ENCODE measurements around the gene PSD4. TPM values are rescaled to one million over a fixed set of nuclear protein-coding genes. Genes with fewer than 3 reads are reported as not detected.

The PSD4 gene
- total and polyA plus RNA-seq, 4 donors = 20.9 to 48.1 (median 29.0) TPM

GRCh38 chr2:113203217-113203530 lies 29.4 kb downstream of the PSD4 start:
- ATAC-seq (ENCODE audit: insufficient read depth, low FRiP score) = no peak
- DNase-seq = no peak
- H3K4me3 ChIP-seq = no peak overlapping the region
- H3K36me3 ChIP-seq (ENCODE audit: control insufficient read depth in 4 of 4, insufficient read depth in 4 of 4, low read length in 4 of 4) = peaks cover 0 to 11% (median 0%) of the 10 kb centered on the region in 4 donors
- H3K4me1 ChIP-seq (ENCODE audit: control insufficient read depth in 5 of 5, insufficient read depth in 5 of 5, low read length in 5 of 5) = no peaks in the 10 kb centered on the region
- H3K9ac ChIP-seq (ENCODE audit: insufficient read depth in 1 of 2, low read length in 2 of 2) = no peak overlapping the region
- H3K9me3 ChIP-seq (ENCODE audit: control insufficient read depth in 4 of 4, insufficient read depth in 3 of 4, low read length in 3 of 4) = no peaks in the 10 kb centered on the region
- H3K27ac ChIP-seq (ENCODE audit: low read depth in 1 of 2, low read length in 1 of 2) = no peak overlapping the region
- no peak for TF ChIP-seq CTCF (IDR thresholded peaks at IDR 0.05; ENCODE audit: control extremely low read depth, extremely low read depth)
- H3K27me3 ChIP-seq (ENCODE audit: control insufficient read depth in 3 of 3, insufficient read depth in 3 of 3, low read length in 2 of 3) = no peaks in the 10 kb centered on the region

- ATAC-seq (ENCODE audit: insufficient read depth, low FRiP score) (peak; percentile 68), DNase-seq (peak; percentile 69 to 77 (median 76))
- 24 to 28% methylated on average over 5 of the region's 5 CpGs for WGBS, 2 donors
- peak; percentile 78 for TF ChIP-seq CTCF (IDR thresholded peaks at IDR 0.05; ENCODE audit: control extremely low read depth, extremely low read depth)
- Histone ChIP-seq H3K9me3 (ENCODE audit: control insufficient read depth in 4 of 4, insufficient read depth in 3 of 4, low read length in 3 of 4) (no peaks in the 10 kb centered on the region), H3K27ac (ENCODE audit: low read depth in 1 of 2, low read length in 1 of 2) (no peak overlapping the region), H3K4me1 (ENCODE audit: control insufficient read depth in 5 of 5, insufficient read depth in 5 of 5, low read length in 5 of 5) (peaks cover 0 to 3% (median 0%) of the 10 kb centered on the region in 5 donors), H3K27me3 (ENCODE audit: control insufficient read depth in 3 of 3, insufficient read depth in 3 of 3, low read length in 2 of 3) (no peaks in the 10 kb centered on the region), H3K9ac (ENCODE audit: insufficient read depth in 1 of 2, low read length in 2 of 2) (no peak overlapping the region), H3K4me3 (no peak overlapping the region), H3K36me3 (ENCODE audit: control insufficient read depth in 4 of 4, insufficient read depth in 4 of 4, low read length in 4 of 4) (peaks cover 0 to 11% (median 0%) of the 10 kb centered on the region in 4 donors)
Measured at GRCh38 chr2:113203901-113204519, 30.2 kb downstream of the PSD4 start.

- DNase-seq (no peak), ATAC-seq (ENCODE audit: insufficient read depth, low FRiP score) (no peak)
- no peak overlapping the region for H3K27ac ChIP-seq (ENCODE audit: low read depth in 1 of 2, low read length in 1 of 2)
- H3K36me3 ChIP-seq (ENCODE audit: control insufficient read depth in 4 of 4, insufficient read depth in 4 of 4, low read length in 4 of 4) = peaks cover 0 to 7% (median 0%) of the 10 kb centered on the region in 4 donors
- TF ChIP-seq CTCF (IDR thresholded peaks at IDR 0.05; ENCODE audit: control extremely low read depth, extremely low read depth) = no peak
- H3K4me3 ChIP-seq = no peak overlapping the region
- H3K4me1 ChIP-seq (ENCODE audit: control insufficient read depth in 5 of 5, insufficient read depth in 5 of 5, low read length in 5 of 5) = peaks cover 0 to 9% (median 4%) of the 10 kb centered on the region in 5 donors
- H3K9me3 ChIP-seq (ENCODE audit: control insufficient read depth in 4 of 4, insufficient read depth in 3 of 4, low read length in 3 of 4) = no peaks in the 10 kb centered on the region
- H3K27me3 ChIP-seq (ENCODE audit: control insufficient read depth in 3 of 3, insufficient read depth in 3 of 3, low read length in 2 of 3) = no peaks in the 10 kb centered on the region
- H3K9ac ChIP-seq (ENCODE audit: insufficient read depth in 1 of 2, low read length in 2 of 2) = no peak overlapping the region
- 72 to 90% methylated on average over 6 of the region's 6 CpGs for WGBS, 2 donors
Measured at GRCh38 chr2:113206251-113206650, 32.5 kb downstream of the PSD4 start.

GRCh38 chr2:113207021-113207420 lies 33.2 kb downstream of the PSD4 start:
- H3K4me1 ChIP-seq (ENCODE audit: control insufficient read depth in 5 of 5, insufficient read depth in 5 of 5, low read length in 5 of 5) = peaks cover 4 to 14% (median 7%) of the 10 kb centered on the region in 5 donors
- no peaks in the 10 kb centered on the region for H3K27me3 ChIP-seq (ENCODE audit: control insufficient read depth in 3 of 3, insufficient read depth in 3 of 3, low read length in 2 of 3)
- H3K9me3 ChIP-seq (ENCODE audit: control insufficient read depth in 4 of 4, insufficient read depth in 3 of 4, low read length in 3 of 4) = no peaks in the 10 kb centered on the region
- H3K27ac ChIP-seq (ENCODE audit: low read depth in 1 of 2, low read length in 1 of 2) = no peak overlapping the region
- DNase-seq = no peak
- TF ChIP-seq CTCF (IDR thresholded peaks at IDR 0.05; ENCODE audit: control extremely low read depth, extremely low read depth) = no peak
- H3K36me3 ChIP-seq (ENCODE audit: control insufficient read depth in 4 of 4, insufficient read depth in 4 of 4, low read length in 4 of 4) = peaks cover 0 to 2% (median 0%) of the 10 kb centered on the region in 4 donors
- H3K9ac ChIP-seq (ENCODE audit: insufficient read depth in 1 of 2, low read length in 2 of 2) = no peak overlapping the region
- 91 to 98% methylated on average over 2 of the region's 2 CpGs for WGBS, 2 donors
- H3K4me3 ChIP-seq = no peak overlapping the region
- ATAC-seq (ENCODE audit: insufficient read depth, low FRiP score) = no peak

Measured in lung (tissue), 12 donors.